Spleen (tissue), 11 donors: ENCODE results near the gene EPHA2. TPM values are rescaled to one million over a fixed set of nuclear protein-coding genes. Genes with fewer than 3 reads are reported as not detected.
"Not testable (repeated sequence)": the region's sequence is repeated elsewhere in the genome, so short reads cannot be mapped to it uniquely, and the experiment has no call there.

Experiments used
- DNase-seq: peaks from one replicate; pipeline ENCODE4 v3.0.0-alpha.2; 2020
- H3K27ac ChIP-seq, 8 donors: fragments of 200-600 bp; sonication (generic) in 7 of 8; 1 replicate in 4 of 8; 2 replicates in 4 of 8; pipeline versions ENCODE4 v1.5.0 to v1.8.0; 2016 to 2021; ENCODE audit warnings: inconsistent platforms in 4 of 8, mild to moderate bottlenecking in 4 of 8, moderate library complexity in 1 of 8
- H3K27me3 ChIP-seq, 7 donors: fragments of 200-600 bp; sonication (generic) in 6 of 7; replicated peaks in 1 of 7; 1 replicate in 4 of 7; 2 replicates in 3 of 7; pipeline versions ENCODE4 v1.5.0 to v1.8.0; 2016 to 2021; ENCODE audit warnings: inconsistent platforms in 3 of 7, mild to moderate bottlenecking in 1 of 7
- H3K36me3 ChIP-seq, 6 donors: fragments of 200-600 bp; sonication (generic) in 5 of 6; 1 replicate in 4 of 6; 2 replicates in 2 of 6; pipeline versions ENCODE4 v1.5.0 to v1.8.0; 2016 to 2021; ENCODE audit warnings: inconsistent platforms in 2 of 6
- H3K4me1 ChIP-seq, 6 donors: fragments of 200-600 bp; sonication (generic) in 5 of 6; 1 replicate in 3 of 6; 2 replicates in 3 of 6; pipeline versions ENCODE4 v1.5.0 to v1.8.0; 2016 to 2021; ENCODE audit warnings: inconsistent platforms in 3 of 6
- H3K4me3 ChIP-seq, 8 donors: fragments of 200-600 bp; sonication (generic) in 7 of 8; 1 replicate in 4 of 8; 2 replicates in 4 of 8; pipeline versions ENCODE4 v1.5.0 to v1.8.0; 2016 to 2021; ENCODE audit warnings: inconsistent platforms in 4 of 8, mild to moderate bottlenecking in 4 of 8, moderate library complexity in 2 of 8
- H3K9me3 ChIP-seq, 8 donors: fragments of 200-600 bp; sonication (generic) in 7 of 8; 1 replicate in 4 of 8; 2 replicates in 4 of 8; pipeline versions ENCODE4 v1.5.0 to v1.8.0; 2016 to 2021; ENCODE audit warnings: inconsistent platforms in 4 of 8
- POLR2A ChIP-seq, 3 donors: fragments of 450-650 bp; IDR thresholded peaks; one replicate each; pipeline ENCODE4 v1.5.1; 2017; ENCODE audit warnings: antibody characterized with exemption in 3 of 3, mild to moderate bottlenecking in 1 of 3
- POLR2AphosphoS5 ChIP-seq, 3 donors: sonication (generic); formaldehyde crosslinking; IDR thresholded peaks; one replicate each; pipeline ENCODE4 v1.5.1; 2017; ENCODE audit warnings: antibody characterized with exemption in 3 of 3
- WGBS, 5 donors: extraction: QIAGEN DNeasy Blood & Tissue Kit in 3 of 5; methylation state at CpG; one replicate each; pipeline versions ENCODE4 v1.1.5 to v1.1.7; 2013 to 2018; 5-methylcytosine and 5-hydroxymethylcytosine counted together
- intact Hi-C: fragments of 100-400 bp; cut with DNase I; formaldehyde crosslinking; loops from one replicate; pipeline ENCODE4 v1.15.0; 2023; ENCODE audit warnings: low total_unique reads
- polyA plus RNA-seq, 3 donors: library from polyadenylated mRNA; stranded (reverse); fragments of 200-250 nt; gene quantifications; one replicate each; pipeline ENCODE4 v1.2.1, GENCODE V29; 2013
- total RNA-seq, 7 donors: library from RNA; depleted of rRNA in 3 of 7; stranded (reverse); fragments of >200 nt in 3 of 7; fragmentation: NEBNext Ultra II Directional in 4 of 7; extraction: Animal tissue kit (Norgen Biotek cat#: 25700) in 4 of 7; gene quantifications; one replicate each; pipeline versions ENCODE4 v1.1.0 to v1.2.1, GENCODE V29; 2016 to 2021
- TF ChIP-seq, protein P1 (sequence below), 11 experiments: fragments of 200-600 bp in 7 of 11; fragments of 450-650 bp in 4 of 11; sonication (generic) in 4 of 11; IDR thresholded peaks in 8 of 11; conservative IDR thresholded peaks in 3 of 11; 1 replicate in 7 of 11; 2 replicates in 4 of 11; pipeline versions ENCODE4 v1.4.0 to v1.8.0; 2016 to 2021; ENCODE audit warnings: antibody characterized with exemption in 11 of 11, inconsistent platforms in 4 of 11, mild to moderate bottlenecking in 1 of 11
- donor health status: healthy with polysubstance abuse.
- donor health status: DM: no; HTN: no; CAD: no; lungs with moderate emphysema.
- donor health status: DM: no; HTN: no; CAD: no.
- donor health status: Bipolar disorder and iron deficiency.
- donor health status: healthy.
- donor health status: DM: no; HTN: no; CAD: no.
- donor health status: DM: yes; HTN: yes; CAD: no.

EPHA2 gene
- total and polyA plus RNA-seq, 10 donors: 2.0 to 35.7 (median 14.8) TPM

DNA sequence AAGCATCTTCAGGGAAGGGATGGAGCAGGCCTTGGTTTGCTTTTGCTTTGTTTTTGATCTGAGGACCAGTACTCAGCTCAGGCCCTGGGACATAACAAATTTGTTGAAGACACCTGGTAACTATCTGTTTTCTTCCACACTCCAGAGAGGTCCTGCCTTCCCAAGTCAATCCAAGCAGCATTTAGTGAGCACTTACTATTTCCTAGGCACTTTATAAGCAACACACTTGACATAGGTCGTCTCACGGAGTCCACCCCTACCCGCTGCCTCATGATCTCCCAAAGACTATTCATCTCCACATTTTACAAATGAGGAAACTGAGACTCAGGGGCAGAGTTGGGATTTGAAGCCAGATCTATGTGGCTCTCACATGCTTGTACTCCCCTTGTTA, 14.4 kb upstream of the EPHA2 start:
- WGBS, 5 donors: 89 to 98% (median 95%) methylated on average over 3 of the region's 3 CpGs
- Histone ChIP-seq H3K27me3 (peaks cover 0 to 56% (median 0%) of the 10 kb centered on the region in 7 donors), H3K9me3 (no peaks in the 10 kb centered on the region), H3K4me3 (no peak overlapping the region), H3K4me1 (peaks cover 17 to 53% (median 46%) of the 10 kb centered on the region in 6 donors), H3K27ac (no peak overlapping the region), H3K36me3 (no peaks in the 10 kb centered on the region)
- TF ChIP-seq POLR2A (IDR thresholded peaks at IDR 0.05) (no peak), POLR2AphosphoS5 (IDR thresholded peaks at IDR 0.05) (no peak)
- TF ChIP-seq, protein P1, sequence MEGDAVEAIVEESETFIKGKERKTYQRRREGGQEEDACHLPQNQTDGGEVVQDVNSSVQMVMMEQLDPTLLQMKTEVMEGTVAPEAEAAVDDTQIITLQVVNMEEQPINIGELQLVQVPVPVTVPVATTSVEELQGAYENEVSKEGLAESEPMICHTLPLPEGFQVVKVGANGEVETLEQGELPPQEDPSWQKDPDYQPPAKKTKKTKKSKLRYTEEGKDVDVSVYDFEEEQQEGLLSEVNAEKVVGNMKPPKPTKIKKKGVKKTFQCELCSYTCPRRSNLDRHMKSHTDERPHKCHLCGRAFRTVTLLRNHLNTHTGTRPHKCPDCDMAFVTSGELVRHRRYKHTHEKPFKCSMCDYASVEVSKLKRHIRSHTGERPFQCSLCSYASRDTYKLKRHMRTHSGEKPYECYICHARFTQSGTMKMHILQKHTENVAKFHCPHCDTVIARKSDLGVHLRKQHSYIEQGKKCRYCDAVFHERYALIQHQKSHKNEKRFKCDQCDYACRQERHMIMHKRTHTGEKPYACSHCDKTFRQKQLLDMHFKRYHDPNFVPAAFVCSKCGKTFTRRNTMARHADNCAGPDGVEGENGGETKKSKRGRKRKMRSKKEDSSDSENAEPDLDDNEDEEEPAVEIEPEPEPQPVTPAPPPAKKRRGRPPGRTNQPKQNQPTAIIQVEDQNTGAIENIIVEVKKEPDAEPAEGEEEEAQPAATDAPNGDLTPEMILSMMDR (IDR thresholded peaks at IDR 0.05 in 8 of 11, conservative IDR thresholded peaks at IDR 0.05 in 3 of 11): no peak
- intact Hi-C loops: no loop called here
- DNase-seq: no peak

DNA sequence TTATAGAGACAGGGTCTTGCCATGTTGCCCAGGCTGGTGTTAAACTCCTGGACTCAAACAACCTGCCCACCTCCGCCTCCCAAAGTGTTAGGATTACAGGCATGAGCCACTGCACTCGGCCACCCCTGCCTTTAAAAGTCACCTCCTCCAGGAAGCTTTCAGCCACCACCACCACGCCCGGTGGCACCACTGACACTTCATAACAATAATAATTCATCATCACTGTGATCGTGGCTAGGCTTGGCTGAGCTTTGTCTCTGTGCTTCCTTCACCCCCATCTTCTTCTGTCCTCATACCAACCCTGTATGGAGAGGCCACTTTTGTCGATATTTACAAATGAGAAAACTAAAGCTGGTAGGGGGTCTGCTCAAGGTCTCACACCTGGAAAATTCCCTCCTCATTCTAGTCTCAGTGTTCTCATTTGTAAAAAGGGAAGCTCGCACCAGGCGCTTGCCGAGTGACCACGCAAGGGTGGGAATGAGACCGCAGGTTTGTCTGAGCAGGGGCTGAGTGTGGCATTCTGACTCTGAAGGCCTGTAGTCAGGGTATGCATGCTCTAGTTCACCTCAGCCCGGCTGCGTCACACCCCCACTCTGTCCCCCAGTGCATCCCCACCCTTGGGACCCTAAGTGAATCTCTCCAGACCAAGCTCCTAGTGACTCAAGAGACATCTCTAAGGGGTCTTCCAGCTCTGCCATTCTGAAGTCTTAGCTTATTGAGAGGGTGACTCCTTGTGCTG, 12.9 kb upstream of the EPHA2 start:
- TF ChIP-seq, protein P1 (IDR thresholded peaks at IDR 0.05 in 8 of 11, conservative IDR thresholded peaks at IDR 0.05 in 3 of 11): no peak
- TF ChIP-seq POLR2AphosphoS5 (IDR thresholded peaks at IDR 0.05) (no peak), POLR2A (IDR thresholded peaks at IDR 0.05) (no peak)
- Histone ChIP-seq H3K4me3 (no peak overlapping the region), H3K27me3 (peaks cover 0 to 45% (median 0%) of the 10 kb centered on the region in 7 donors), H3K9me3 (no peaks in the 10 kb centered on the region), H3K36me3 (no peaks in the 10 kb centered on the region), H3K27ac (no peak overlapping the region), H3K4me1 (peaks cover 12 to 44% (median 35%) of the 10 kb centered on the region in 6 donors)
- intact Hi-C loops: no loop called here
- WGBS, 5 donors: 33 to 71% (median 44%) methylated on average over 11 to 13 of the region's 13 CpGs
- DNase-seq: no peak

DNA sequence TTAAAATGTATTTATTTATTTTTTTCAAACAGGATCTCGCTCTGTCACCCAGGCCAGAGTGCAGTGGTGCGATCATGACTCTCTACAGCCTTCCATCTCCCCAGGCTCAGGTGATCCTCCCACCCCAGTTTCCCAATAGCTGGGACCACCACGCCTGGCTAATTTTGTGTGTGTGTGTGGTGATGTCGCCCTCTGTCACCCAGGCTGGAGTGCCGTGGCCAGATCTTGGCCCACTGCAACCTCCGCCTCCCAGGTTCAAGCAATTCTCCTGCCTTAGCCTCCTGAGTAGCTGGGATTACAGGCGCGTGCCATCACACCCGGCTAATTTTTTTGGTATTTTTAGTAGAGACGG, 12.3 kb upstream of the EPHA2 start:
- DNase-seq, H3K36me3 ChIP-seq, H3K9me3 ChIP-seq, intact Hi-C loops: not testable (repeated sequence)
- peak overlapping the region in 7 of 8 donors; percentile 34 to 74 (median 49) for H3K4me3 ChIP-seq
- H3K27ac ChIP-seq: peak overlapping the region in 1 of 8 donors; percentile 41
- H3K27me3 ChIP-seq: peaks cover 0 to 42% (median 0%) of the 10 kb centered on the region in 7 donors
- WGBS, 5 donors: 52 to 61% (median 55%) methylated on average over 10 of the region's 10 CpGs
- peaks cover 6 to 40% (median 30%) of the 10 kb centered on the region in 6 donors for H3K4me1 ChIP-seq

DNA sequence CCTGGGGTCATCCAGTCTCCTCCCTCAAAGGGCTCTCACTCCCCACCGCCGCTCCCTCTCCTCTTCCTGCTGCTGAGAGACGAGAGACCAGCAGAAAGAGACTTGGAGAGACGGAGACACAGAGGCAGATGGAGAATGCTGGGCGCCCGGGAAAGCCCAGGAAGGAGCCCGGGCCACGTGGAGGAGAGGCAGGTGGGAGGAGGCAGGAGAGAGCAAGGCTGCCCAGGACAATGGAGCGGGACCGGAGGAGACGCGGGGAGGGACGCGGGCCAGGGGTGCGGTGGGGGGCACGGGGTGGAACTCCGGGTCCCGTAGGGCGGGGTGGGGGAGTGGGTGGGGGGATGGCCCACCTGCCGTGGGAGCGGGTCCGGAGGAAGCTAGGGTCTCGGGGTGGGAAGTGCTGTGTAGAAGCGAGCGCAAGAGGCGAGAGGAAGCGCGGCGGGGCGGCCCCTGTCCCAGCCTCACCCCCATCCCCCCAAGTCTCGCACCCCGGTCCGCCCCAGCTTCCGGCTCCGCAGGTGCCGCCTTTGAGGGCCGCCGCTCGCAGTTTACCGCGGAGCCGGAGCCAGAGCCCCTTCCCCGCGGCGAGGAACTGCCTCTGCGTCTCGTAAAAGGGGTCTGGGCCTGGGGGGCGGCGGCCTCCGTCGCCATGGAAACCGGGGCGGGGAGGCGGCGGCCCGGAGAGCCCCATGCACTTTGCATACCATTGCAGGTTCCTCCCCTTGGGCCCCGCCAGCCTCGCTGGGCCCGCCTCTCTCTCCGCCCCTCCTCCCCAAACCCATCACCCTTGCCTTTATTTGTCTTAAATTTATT, 11.7 kb upstream of the EPHA2 start:
- Histone ChIP-seq H3K4me1 (peaks cover 6 to 42% (median 32%) of the 10 kb centered on the region in 6 donors), H3K9me3 (no peaks in the 10 kb centered on the region), H3K27me3 (peaks cover 0 to 44% (median 0%) of the 10 kb centered on the region in 7 donors), H3K4me3 (peak overlapping the region; percentile 33 to 74 (median 46)), H3K36me3 (no peaks in the 10 kb centered on the region), H3K27ac (peak overlapping the region in 2 of 8 donors; percentile 24 to 41)
- WGBS, 5 donors: 7 to 19% (median 10%) methylated on average over 33 to 59 of the region's 60 CpGs
- intact Hi-C loops: no loop called here
- no peak for TF ChIP-seq POLR2A (IDR thresholded peaks at IDR 0.05)
- peak in 1 of 3 donors; percentile 30 for TF ChIP-seq POLR2AphosphoS5 (IDR thresholded peaks at IDR 0.05)
- DNase-seq: peak; percentile 87

DNA sequence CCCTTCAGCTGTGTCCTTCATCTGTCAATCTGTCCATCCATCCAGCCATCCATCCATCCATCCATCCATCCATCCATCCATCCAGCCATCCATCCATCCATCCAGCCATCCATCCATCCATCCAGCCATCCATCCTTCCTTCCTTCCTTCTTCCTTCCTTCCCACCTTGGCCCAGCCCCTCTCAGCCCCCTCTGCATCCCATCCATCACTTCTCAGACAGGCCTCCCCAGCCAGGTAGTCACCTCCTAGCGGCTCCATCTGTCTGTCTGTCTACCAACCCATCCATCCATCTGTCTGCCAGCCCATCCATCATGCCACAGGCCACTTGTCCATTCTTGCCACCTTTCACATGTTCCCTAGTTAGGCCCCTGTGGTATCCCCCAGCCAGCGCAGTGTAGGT, 10.2 kb upstream of the EPHA2 start:
- Histone ChIP-seq H3K27me3 (peaks cover 0 to 45% (median 0%) of the 10 kb centered on the region in 7 donors), H3K9me3 (no peaks in the 10 kb centered on the region), H3K36me3 (no peaks in the 10 kb centered on the region), H3K27ac (no peak overlapping the region), H3K4me1 (peaks cover 6 to 54% (median 39%) of the 10 kb centered on the region in 6 donors), H3K4me3 (no peak overlapping the region)
- DNase-seq: no peak
- no peak for TF ChIP-seq POLR2A (IDR thresholded peaks at IDR 0.05)
- no peak for TF ChIP-seq POLR2AphosphoS5 (IDR thresholded peaks at IDR 0.05)
- TF ChIP-seq, protein P1 (IDR thresholded peaks at IDR 0.05 in 8 of 11, conservative IDR thresholded peaks at IDR 0.05 in 3 of 11): no peak
- intact Hi-C loops: no loop called here
- 46 to 96% (median 50%) methylated on average over 2 of the region's 2 CpGs for WGBS, 5 donors
